GM19035 (cell line): ENCODE measurements around the gene N4BP2L2.

Experiments
- ATAC-seq: cut with Tn5 transposase; IDR thresholded peaks from one replicate; pipeline ENCODE4 v1.9.1; 2021; ENCODE audit not compliant: unreplicated experiment

Gene N4BP2L2

GRCh38 chr13:32535115-32535514, 3.5 kb downstream of the N4BP2L2 start:
- ATAC-seq: no peak

GRCh38 chr13:32530841-32531253, 7.7 kb downstream of the N4BP2L2 start:
- peak; percentile 73 for ATAC-seq

- ATAC-seq: no peak
Observed at GRCh38 chr13:32528358-32528757, 10.2 kb downstream of the N4BP2L2 start.

- ATAC-seq: no peak
Observed at GRCh38 chr13:32527151-32527550, 11.4 kb downstream of the N4BP2L2 start.

GRCh38 chr13:32525766-32526165, 12.8 kb downstream of the N4BP2L2 start:
- no peak for ATAC-seq

- ATAC-seq: no peak
Observed at GRCh38 chr13:32515246-32515645, 23.3 kb downstream of the N4BP2L2 start.

- no peak for ATAC-seq
Observed at GRCh38 chr13:32511482-32511881, 27.1 kb downstream of the N4BP2L2 start.

- no peak for ATAC-seq
Observed at GRCh38 chr13:32504876-32505275, 33.7 kb downstream of the N4BP2L2 start.

GRCh38 chr13:32504263-32504662, 34.3 kb downstream of the N4BP2L2 start:
- ATAC-seq: no peak

GRCh38 chr13:32503727-32504126, 34.9 kb downstream of the N4BP2L2 start:
- ATAC-seq: no peak

GRCh38 chr13:32501064-32501463, 37.5 kb downstream of the N4BP2L2 start:
- no peak for ATAC-seq

- ATAC-seq: no peak
Observed at GRCh38 chr13:32499538-32500210, 38.9 kb downstream of the N4BP2L2 start.

GRCh38 chr13:32497589-32497988, 41.0 kb downstream of the N4BP2L2 start:
- no peak for ATAC-seq

- no peak for ATAC-seq
Observed at GRCh38 chr13:32496599-32497160, 41.9 kb downstream of the N4BP2L2 start.

GRCh38 chr13:32495841-32496240, 42.8 kb downstream of the N4BP2L2 start:
- ATAC-seq: no peak

GRCh38 chr13:32495429-32495828, 43.2 kb downstream of the N4BP2L2 start:
- no peak for ATAC-seq

GRCh38 chr13:32491028-32491427, 47.6 kb downstream of the N4BP2L2 start:
- ATAC-seq: no peak

- ATAC-seq: no peak
Observed at GRCh38 chr13:32476892-32477291, 61.7 kb downstream of the N4BP2L2 start.

- no peak for ATAC-seq
Observed at GRCh38 chr13:32476021-32476731, 62.4 kb downstream of the N4BP2L2 start.

- ATAC-seq: no peak
Observed at GRCh38 chr13:32474999-32475792, 63.4 kb downstream of the N4BP2L2 start.

GRCh38 chr13:32473650-32474049, 64.9 kb downstream of the N4BP2L2 start:
- ATAC-seq: no peak
